Activated naive CD4-positive, alpha-beta T cell treated with anti-CD3 and anti-CD28 coated beads, Interleukin-2, amount 50 U/mL, for 72 hours (primary cell): Measurements from ENCODE around the gene CD2AP. TPM values are rescaled to one million over a fixed set of nuclear protein-coding genes. Genes with fewer than 3 reads are reported as not detected.

Experiments
- ATAC-seq, 2 donors: fragments of 150-1000 bp; cut with Tn5 transposase; 2 replicates each; pipeline ENCODE4 v1.10.0; 2021; ENCODE audit warnings: mild to moderate bottlenecking in 2 of 2, moderate library complexity in 2 of 2
- DNase-seq, 2 donors: peaks; one replicate each; pipeline ENCODE4 v3.0.0; 2021 to 2022; ENCODE audit warnings: low spot score in 2 of 2
- H3K27ac Mint-ChIP-seq, 2 donors: one replicate each; pipeline ENCODE4 v1.8.0; 2022; ENCODE audit warnings: mild to moderate bottlenecking in 2 of 2, mixed read lengths in 2 of 2
- H3K36me3 Mint-ChIP-seq, 2 donors: one replicate each; pipeline ENCODE4 v1.8.0; 2022; ENCODE audit warnings: mixed read lengths in 2 of 2
- H3K9me3 Mint-ChIP-seq, 2 donors: one replicate each; pipeline ENCODE4 v1.8.0; 2022; ENCODE audit warnings: mixed read lengths in 2 of 2
- total RNA-seq, 2 donors: library from RNA; stranded (reverse); gene quantifications; one replicate each; pipeline ENCODE4 v1.2.3, GENCODE V29; 2022

Gene CD2AP
- total RNA-seq, 2 donors from 2014 or later, result 17.9 to 32.6 TPM

DNA sequence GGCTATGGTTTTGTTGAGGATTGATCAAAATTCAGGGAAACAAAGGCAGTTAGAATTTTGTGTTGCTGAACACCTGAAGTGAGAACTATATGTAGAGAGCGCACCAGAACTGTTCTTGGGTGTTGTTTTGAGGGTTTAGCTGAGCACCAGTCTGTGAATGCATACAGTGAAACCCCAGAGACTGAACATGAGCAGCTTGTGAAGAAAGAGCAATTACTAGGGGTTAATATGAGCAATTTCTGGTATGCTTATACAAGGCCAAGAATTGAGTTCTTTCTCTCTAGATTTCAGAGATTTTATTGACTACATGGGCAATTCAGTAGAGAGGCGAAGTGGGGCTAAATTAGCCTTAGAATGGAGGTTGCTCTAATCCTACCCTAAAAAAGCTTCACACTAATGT, 93.9 kb downstream of the CD2AP start:
- Mint-ChIP-seq H3K27ac (no peak overlapping the region), H3K9me3 (no peaks in the 10 kb centered on the region), H3K36me3 (no peaks in the 10 kb centered on the region)
- DNase-seq, result no peak
- no peak for ATAC-seq

- no peak overlapping the region for H3K27ac Mint-ChIP-seq
- DNase-seq (no peak), ATAC-seq (no peak)
- no peaks in the 10 kb centered on the region for H3K9me3 Mint-ChIP-seq
- H3K36me3 Mint-ChIP-seq, result no peaks in the 10 kb centered on the region
Observed at GRCh38 chr6:47573109-47573508, 95.5 kb downstream of the CD2AP start.

- Mint-ChIP-seq H3K36me3 (peaks cover 0 to 8% of the 10 kb centered on the region in 2 donors), H3K27ac (no peak overlapping the region), H3K9me3 (no peaks in the 10 kb centered on the region)
- ATAC-seq, result no peak
- no peak for DNase-seq
Observed at GRCh38 chr6:47574789-47575188, 97.2 kb downstream of the CD2AP start.

- Mint-ChIP-seq H3K27ac (no peak overlapping the region), H3K9me3 (no peaks in the 10 kb centered on the region), H3K36me3 (peaks cover 11 to 19% of the 10 kb centered on the region in 2 donors)
- ATAC-seq (no peak), DNase-seq (no peak)
Observed at GRCh38 chr6:47579040-47579439, 101.5 kb downstream of the CD2AP start.

- peaks cover 19 to 30% of the 10 kb centered on the region in 2 donors for H3K36me3 Mint-ChIP-seq
- DNase-seq, result no peak
- no peak for ATAC-seq
- no peaks in the 10 kb centered on the region for H3K9me3 Mint-ChIP-seq
- H3K27ac Mint-ChIP-seq, result no peak overlapping the region
Observed at GRCh38 chr6:47581591-47581990, 104.0 kb downstream of the CD2AP start.

DNA sequence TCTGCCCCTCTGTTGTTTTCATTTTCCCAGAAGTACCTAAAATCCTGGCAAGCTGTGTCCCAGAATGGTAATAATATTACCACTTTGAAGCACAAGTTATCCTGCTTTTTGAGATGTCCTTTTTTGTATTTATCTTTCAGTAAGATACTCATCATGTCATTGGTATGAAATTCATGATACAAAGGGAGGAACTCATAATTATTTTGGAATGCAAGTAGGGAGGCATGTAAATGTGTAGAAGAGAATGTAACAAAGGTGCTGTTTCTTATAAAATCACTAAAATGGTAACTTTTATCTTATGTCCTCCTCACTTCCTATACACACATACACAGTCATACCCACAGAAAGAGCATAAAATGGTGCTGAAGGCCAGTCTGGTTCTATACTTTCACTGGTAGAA, 109.9 kb downstream of the CD2AP start:
- Mint-ChIP-seq H3K36me3 (peaks cover 14 to 29% of the 10 kb centered on the region in 2 donors), H3K9me3 (no peaks in the 10 kb centered on the region), H3K27ac (no peak overlapping the region)
- DNase-seq (no peak), ATAC-seq (no peak)

GRCh38 chr6:47592131-47592840, 114.7 kb downstream of the CD2AP start:
- Mint-ChIP-seq H3K36me3 (peaks cover 13 to 19% of the 10 kb centered on the region in 2 donors), H3K27ac (no peak overlapping the region), H3K9me3 (no peaks in the 10 kb centered on the region)
- ATAC-seq, result no peak
- DNase-seq, result no peak

GRCh38 chr6:47593979-47594378, 116.4 kb downstream of the CD2AP start:
- Mint-ChIP-seq H3K36me3 (peaks cover 18 to 24% of the 10 kb centered on the region in 2 donors), H3K9me3 (no peaks in the 10 kb centered on the region), H3K27ac (no peak overlapping the region)
- DNase-seq, result no peak
- no peak for ATAC-seq

DNA sequence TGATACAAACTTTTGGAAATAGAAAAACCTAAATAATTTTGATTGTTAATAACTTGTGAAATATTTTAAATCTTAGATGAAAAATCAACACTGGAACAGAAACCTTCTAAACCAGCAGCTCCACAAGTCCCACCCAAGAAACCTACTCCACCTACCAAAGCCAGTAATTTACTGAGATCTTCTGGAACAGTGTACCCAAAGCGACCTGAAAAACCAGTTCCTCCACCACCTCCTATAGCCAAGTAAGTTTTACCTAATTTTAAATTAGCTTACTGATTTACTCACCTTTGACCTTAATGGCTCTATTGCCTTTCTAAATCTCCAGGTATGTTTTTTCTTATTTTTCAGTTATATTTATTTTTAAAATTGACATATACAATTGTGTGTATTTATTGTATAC, 118.2 kb downstream of the CD2AP start:
- no peak for DNase-seq
- no peaks in the 10 kb centered on the region for H3K9me3 Mint-ChIP-seq
- peaks cover 18% of the 10 kb centered on the region in 2 donors for H3K36me3 Mint-ChIP-seq
- no peak overlapping the region for H3K27ac Mint-ChIP-seq
- no peak for ATAC-seq

- Mint-ChIP-seq H3K9me3 (no peaks in the 10 kb centered on the region), H3K36me3 (peaks cover 18% of the 10 kb centered on the region in 2 donors), H3K27ac (no peak overlapping the region)
- ATAC-seq, result no peak
- DNase-seq, result no peak
Observed at GRCh38 chr6:47598367-47598766, 120.8 kb downstream of the CD2AP start.

GRCh38 chr6:47599512-47599911, 121.9 kb downstream of the CD2AP start:
- no peak for ATAC-seq
- H3K27ac Mint-ChIP-seq, result no peak overlapping the region
- DNase-seq, result no peak
- no peaks in the 10 kb centered on the region for H3K9me3 Mint-ChIP-seq
- peaks cover 18% of the 10 kb centered on the region in 2 donors for H3K36me3 Mint-ChIP-seq

- DNase-seq, result no peak
- Mint-ChIP-seq H3K27ac (no peak overlapping the region), H3K9me3 (no peaks in the 10 kb centered on the region), H3K36me3 (peaks cover 5 to 11% of the 10 kb centered on the region in 2 donors)
- no peak for ATAC-seq
Observed at GRCh38 chr6:47603227-47603626, 125.6 kb downstream of the CD2AP start.

DNA sequence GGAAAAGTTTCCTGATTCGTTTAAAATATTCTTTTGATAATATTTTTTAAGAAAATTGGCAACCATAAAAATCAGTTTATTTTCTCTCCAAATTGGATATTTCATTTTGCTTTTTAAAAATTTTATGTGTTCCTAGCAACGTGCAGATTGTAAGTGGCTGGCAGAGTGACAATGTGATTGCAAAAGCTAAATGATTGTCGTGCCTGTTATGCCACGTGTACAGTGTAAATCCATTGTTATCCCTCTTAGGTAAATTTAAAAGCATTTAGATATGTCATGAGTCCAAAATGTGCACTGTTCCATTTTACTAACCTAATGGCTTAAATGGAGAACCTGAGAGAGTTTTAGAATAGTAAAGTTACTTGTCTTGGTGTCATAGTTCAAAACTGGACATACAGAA, 126.4 kb downstream of the CD2AP start:
- ATAC-seq, result no peak
- Mint-ChIP-seq H3K9me3 (no peaks in the 10 kb centered on the region), H3K36me3 (peaks cover 5 to 10% of the 10 kb centered on the region in 2 donors), H3K27ac (no peak overlapping the region)
- no peak for DNase-seq

DNA sequence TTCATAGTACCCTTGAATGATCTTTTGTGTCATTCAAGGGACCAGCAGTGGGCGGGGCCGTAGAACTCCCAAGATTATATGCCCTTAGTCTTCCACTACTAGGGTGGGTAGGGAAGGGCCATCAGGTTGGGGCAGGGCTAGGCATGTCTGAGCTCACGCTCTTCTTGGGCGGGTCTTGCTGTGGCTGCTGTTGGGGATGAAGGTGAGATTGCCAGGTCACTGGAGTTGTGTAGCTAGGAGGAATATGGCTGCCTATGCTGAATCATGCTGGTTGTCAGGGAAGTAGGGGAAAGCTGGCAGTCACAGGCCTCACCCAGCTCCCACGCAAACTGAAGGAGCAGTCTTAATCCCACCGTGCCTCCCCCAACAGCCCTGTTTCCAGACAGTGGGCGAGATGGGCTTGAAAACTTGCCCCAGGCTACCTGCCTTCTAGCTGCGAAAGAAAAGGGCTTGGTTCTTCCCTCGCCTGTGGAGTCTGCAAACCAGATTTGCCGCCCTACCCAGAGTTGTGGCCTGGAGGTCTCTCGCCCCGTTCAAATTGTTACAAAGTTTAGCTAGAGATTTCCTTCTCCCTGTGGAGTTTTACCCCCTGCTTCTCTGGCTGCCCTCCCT, 144.4 kb downstream of the CD2AP start:
- no peak for ATAC-seq
- H3K27ac Mint-ChIP-seq, result no peak overlapping the region
- peaks cover 41 to 45% of the 10 kb centered on the region in 2 donors for H3K36me3 Mint-ChIP-seq
- no peak for DNase-seq
- no peaks in the 10 kb centered on the region for H3K9me3 Mint-ChIP-seq

DNA sequence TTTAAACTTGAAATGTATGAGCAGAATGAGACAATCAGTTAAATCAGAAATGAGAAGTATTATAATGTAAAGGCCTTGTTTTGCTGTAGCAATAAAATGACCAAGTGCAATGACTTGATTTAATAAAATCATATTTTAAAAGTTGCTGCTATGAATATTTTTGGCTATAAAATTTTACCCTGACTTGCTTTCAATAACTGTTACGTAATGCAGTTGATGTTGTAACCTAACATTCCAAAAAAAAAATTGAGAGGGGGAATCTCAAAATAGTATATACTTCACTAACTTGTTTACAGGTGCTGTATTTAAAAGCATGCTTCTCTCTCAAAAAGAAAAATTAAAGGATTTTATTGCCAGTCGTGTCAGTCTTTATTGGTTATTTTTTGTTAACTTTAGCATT, 149.2 kb downstream of the CD2AP start:
- H3K27ac Mint-ChIP-seq, result no peak overlapping the region
- no peak for ATAC-seq
- no peaks in the 10 kb centered on the region for H3K9me3 Mint-ChIP-seq
- peaks cover 8% of the 10 kb centered on the region in 2 donors for H3K36me3 Mint-ChIP-seq
- DNase-seq, result no peak

DNA sequence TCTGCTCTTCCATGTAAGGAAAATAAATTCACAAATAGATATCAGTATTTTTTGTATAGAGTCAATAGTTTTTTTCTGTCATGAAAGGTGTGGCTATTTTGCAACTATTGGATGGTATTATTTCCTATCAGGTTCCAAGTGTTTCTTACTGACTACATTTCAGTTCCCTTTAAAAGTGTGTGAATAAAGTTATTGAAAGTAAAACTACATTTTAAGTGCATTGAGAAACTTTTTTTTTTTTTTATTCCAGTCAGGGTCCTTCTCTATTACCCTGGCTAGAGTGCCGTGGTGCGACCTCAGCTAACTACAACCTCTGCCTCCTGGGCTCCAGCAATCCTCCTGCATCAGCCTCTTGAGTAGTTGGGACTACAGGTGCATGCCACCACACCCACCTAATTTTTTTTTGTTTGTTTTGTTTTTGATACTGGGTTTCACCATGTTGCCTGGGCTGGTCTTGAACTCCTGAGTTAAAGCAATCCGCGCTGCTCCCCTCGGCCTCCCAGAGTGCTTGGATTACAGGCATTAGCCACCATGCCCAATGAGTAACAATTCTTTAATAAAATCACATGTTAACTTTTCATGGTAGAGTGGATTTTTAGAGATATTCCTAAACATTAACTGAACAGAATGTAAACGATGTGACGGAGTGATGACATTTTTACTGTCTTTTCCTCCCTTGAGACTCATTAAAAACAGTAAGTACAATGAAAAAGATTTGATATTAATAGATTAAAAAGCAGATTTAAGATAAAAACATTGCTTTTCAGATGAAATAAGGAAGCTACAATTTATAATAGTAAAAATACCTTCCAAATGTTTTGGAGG, 151.1 kb downstream of the CD2AP start:
- DNase-seq (no peak), ATAC-seq (no peak)
- Mint-ChIP-seq H3K9me3 (no peaks in the 10 kb centered on the region), H3K27ac (no peak overlapping the region), H3K36me3 (no peaks in the 10 kb centered on the region)

GRCh38 chr6:47629954-47630353, 152.4 kb downstream of the CD2AP start:
- no peaks in the 10 kb centered on the region for H3K36me3 Mint-ChIP-seq
- no peaks in the 10 kb centered on the region for H3K9me3 Mint-ChIP-seq
- DNase-seq (no peak), ATAC-seq (no peak)
- no peak overlapping the region for H3K27ac Mint-ChIP-seq
